ENCODE results near the gene WASF3.

WASF3 gene

GRCh38 chr13:26735677-26736076, 178.2 kb downstream of the WASF3 start:
- no peaks in the 10 kb centered on the region for H3K36me3 ChIP-seq (ENCODE audit: control insufficient read depth in 1 of 2, insufficient read depth in 2 of 2, low read length in 2 of 2)
- H3K27ac ChIP-seq (ENCODE audit: low read depth, low read length): no peak overlapping the region
- no peaks in the 10 kb centered on the region for H3K4me1 ChIP-seq (ENCODE audit: control insufficient read depth in 1 of 2, insufficient read depth in 2 of 2, low read length in 2 of 2)
- H3K9ac ChIP-seq (ENCODE audit: low read depth in 1 of 2, low read length in 2 of 2): no peak overlapping the region
- no peaks in the 10 kb centered on the region for H3K27me3 ChIP-seq (ENCODE audit: control insufficient read depth in 1 of 2, insufficient read depth in 2 of 2, low read length in 2 of 2)
- H3K4me3 ChIP-seq (ENCODE audit: low read depth in 1 of 2, low read length in 2 of 2): no peak overlapping the region
- H3K9me3 ChIP-seq (ENCODE audit: control insufficient read depth in 1 of 2, low read length in 2 of 2): peaks cover 0 to 5% of the 10 kb centered on the region in 2 donors
